ENCODE measurements around the gene HOXB3. TPM values are rescaled to one million over a fixed set of nuclear protein-coding genes. Genes with fewer than 3 reads are reported as not detected.
A peak's percentile ranks its signal among the peaks of the same experiment; 100 is the strongest.

The HOXB3 gene
- total RNA-seq, 1 donor from 2014 or later: not detected

GRCh38 chr17:48609033-48609432 lies 19.0 kb upstream of the HOXB3 start:
- H3K27ac ChIP-seq: no peak overlapping the region
- peaks cover 11% of the 10 kb centered on the region for H3K4me1 Mint-ChIP-seq

DNA sequence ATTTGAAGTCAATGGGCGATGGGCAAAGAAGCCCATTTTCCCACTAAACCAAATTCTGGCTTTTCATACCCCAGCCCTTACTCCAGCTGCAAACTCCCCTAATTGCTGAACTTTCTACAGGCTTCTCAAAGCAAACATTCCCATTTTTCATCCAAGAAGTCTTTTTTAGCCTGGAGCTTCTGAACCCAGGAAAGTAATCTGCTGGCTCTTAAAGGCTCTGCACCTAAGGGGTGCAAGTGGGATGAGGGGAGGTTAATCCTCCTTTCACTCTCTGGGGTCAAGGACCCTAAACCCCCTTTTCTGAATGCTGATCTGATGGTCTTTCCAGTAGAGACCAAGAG lies 18.4 kb upstream of the HOXB3 start:
- H3K27me3 Mint-ChIP-seq (ENCODE audit: insufficient read depth, low read depth): peaks cover 91% of the 10 kb centered on the region
- no peaks in the 10 kb centered on the region for H3K4me1 ChIP-seq
- TF ChIP-seq EZH2phosphoT487 (IDR thresholded peaks at IDR 0.05) (no peak), EZH2 (IDR thresholded peaks at IDR 0.05) (no peak)
- TF ChIP-seq, protein P1, sequence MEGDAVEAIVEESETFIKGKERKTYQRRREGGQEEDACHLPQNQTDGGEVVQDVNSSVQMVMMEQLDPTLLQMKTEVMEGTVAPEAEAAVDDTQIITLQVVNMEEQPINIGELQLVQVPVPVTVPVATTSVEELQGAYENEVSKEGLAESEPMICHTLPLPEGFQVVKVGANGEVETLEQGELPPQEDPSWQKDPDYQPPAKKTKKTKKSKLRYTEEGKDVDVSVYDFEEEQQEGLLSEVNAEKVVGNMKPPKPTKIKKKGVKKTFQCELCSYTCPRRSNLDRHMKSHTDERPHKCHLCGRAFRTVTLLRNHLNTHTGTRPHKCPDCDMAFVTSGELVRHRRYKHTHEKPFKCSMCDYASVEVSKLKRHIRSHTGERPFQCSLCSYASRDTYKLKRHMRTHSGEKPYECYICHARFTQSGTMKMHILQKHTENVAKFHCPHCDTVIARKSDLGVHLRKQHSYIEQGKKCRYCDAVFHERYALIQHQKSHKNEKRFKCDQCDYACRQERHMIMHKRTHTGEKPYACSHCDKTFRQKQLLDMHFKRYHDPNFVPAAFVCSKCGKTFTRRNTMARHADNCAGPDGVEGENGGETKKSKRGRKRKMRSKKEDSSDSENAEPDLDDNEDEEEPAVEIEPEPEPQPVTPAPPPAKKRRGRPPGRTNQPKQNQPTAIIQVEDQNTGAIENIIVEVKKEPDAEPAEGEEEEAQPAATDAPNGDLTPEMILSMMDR (IDR thresholded peaks at IDR 0.05): no peak
- H3K27me3 ChIP-seq: peaks cover 100% of the 10 kb centered on the region
- no peak overlapping the region for H3K9ac ChIP-seq
- H3F3A ChIP-seq (ENCODE audit: low read depth): peaks cover 9% of the 10 kb centered on the region
- H3K27ac Mint-ChIP-seq: no peak overlapping the region
- H3K4me3 ChIP-seq: no peak overlapping the region
- no peak overlapping the region for H2AFZ ChIP-seq (replicated peaks)
- H3K36me3 ChIP-seq: no peaks in the 10 kb centered on the region
- H3K36me3 Mint-ChIP-seq: no peaks in the 10 kb centered on the region
- H3K4me1 Mint-ChIP-seq: peaks cover 11% of the 10 kb centered on the region
- peaks cover 12% of the 10 kb centered on the region for H3K9me3 Mint-ChIP-seq
- H3K79me2 ChIP-seq (ENCODE audit: low read depth): no peaks in the 10 kb centered on the region
- no peak overlapping the region for H3K4me3 Mint-ChIP-seq
- no peak overlapping the region for H3K27ac ChIP-seq
- H3K9me3 ChIP-seq (ENCODE audit: low read depth): no peaks in the 10 kb centered on the region
- DNase-seq (ENCODE audit: low spot score): no peak
- H3K4me2 ChIP-seq: no peak overlapping the region
- H4K20me1 ChIP-seq (ENCODE audit: low read depth): peaks cover 94% of the 10 kb centered on the region

More at GRCh38 chr17:48609033-48609432, 19.0 kb upstream of the HOXB3 start:
- H3K27me3 Mint-ChIP-seq (ENCODE audit: insufficient read depth, low read depth): peaks cover 92% of the 10 kb centered on the region
- Histone ChIP-seq H2AFZ (replicated peaks) (no peak overlapping the region), H3K27me3 (peaks cover 100% of the 10 kb centered on the region), H3K4me3 (no peak overlapping the region), H3F3A (ENCODE audit: low read depth) (peaks cover 9% of the 10 kb centered on the region), H3K79me2 (ENCODE audit: low read depth) (no peaks in the 10 kb centered on the region), H3K9me3 (ENCODE audit: low read depth) (no peaks in the 10 kb centered on the region), H4K20me1 (ENCODE audit: low read depth) (peaks cover 94% of the 10 kb centered on the region), H3K4me2 (no peak overlapping the region), H3K9ac (no peak overlapping the region), H3K4me1 (no peaks in the 10 kb centered on the region), H3K36me3 (no peaks in the 10 kb centered on the region)
- H3K27ac Mint-ChIP-seq: no peak overlapping the region
- no peaks in the 10 kb centered on the region for H3K36me3 Mint-ChIP-seq
- TF ChIP-seq EZH2 (IDR thresholded peaks at IDR 0.05) (no peak), EZH2phosphoT487 (IDR thresholded peaks at IDR 0.05) (no peak)
- TF ChIP-seq, protein P1 (IDR thresholded peaks at IDR 0.05): no peak
- no peak for DNase-seq (ENCODE audit: low spot score)
- peak overlapping the region; percentile 41 for H3K4me3 Mint-ChIP-seq
- peaks cover 10% of the 10 kb centered on the region for H3K9me3 Mint-ChIP-seq

GRCh38 chr17:48606892-48607614 lies 17.0 kb upstream of the HOXB3 start:
- no peaks in the 10 kb centered on the region for H3K4me1 ChIP-seq
- no peak overlapping the region for H3K4me3 Mint-ChIP-seq
- peaks cover 91% of the 10 kb centered on the region for H3K27me3 Mint-ChIP-seq (ENCODE audit: insufficient read depth, low read depth)
- H3K4me2 ChIP-seq: no peak overlapping the region
- peaks cover 100% of the 10 kb centered on the region for H3K27me3 ChIP-seq
- peaks cover 1% of the 10 kb centered on the region for H3F3A ChIP-seq (ENCODE audit: low read depth)
- H3K79me2 ChIP-seq (ENCODE audit: low read depth): no peaks in the 10 kb centered on the region
- H4K20me1 ChIP-seq (ENCODE audit: low read depth): peaks cover 93% of the 10 kb centered on the region
- no peaks in the 10 kb centered on the region for H3K9me3 ChIP-seq (ENCODE audit: low read depth)
- peaks cover 4% of the 10 kb centered on the region for H3K4me1 Mint-ChIP-seq
- no peak overlapping the region for H3K27ac ChIP-seq
- no peaks in the 10 kb centered on the region for H3K36me3 ChIP-seq
- H3K9ac ChIP-seq: no peak overlapping the region
- H2AFZ ChIP-seq (replicated peaks): no peak overlapping the region
- no peak overlapping the region for H3K4me3 ChIP-seq
- H3K9me3 Mint-ChIP-seq: peaks cover 13% of the 10 kb centered on the region
- H3K27ac Mint-ChIP-seq: no peak overlapping the region
- no peak for DNase-seq (ENCODE audit: low spot score)
- H3K36me3 Mint-ChIP-seq: no peaks in the 10 kb centered on the region
- TF ChIP-seq EZH2 (IDR thresholded peaks at IDR 0.05) (no peak), EZH2phosphoT487 (IDR thresholded peaks at IDR 0.05) (no peak)
- TF ChIP-seq, protein P1 (IDR thresholded peaks at IDR 0.05): no peak

Data from neural progenitor cell (in vitro differentiated cells).